ENCODE measurements around the gene TSHZ2.

Gene TSHZ2

GRCh38 chr20:53260591-53260990 is 288.4 kb downstream of the TSHZ2 start:
- no peak for DNase-seq

DNA sequence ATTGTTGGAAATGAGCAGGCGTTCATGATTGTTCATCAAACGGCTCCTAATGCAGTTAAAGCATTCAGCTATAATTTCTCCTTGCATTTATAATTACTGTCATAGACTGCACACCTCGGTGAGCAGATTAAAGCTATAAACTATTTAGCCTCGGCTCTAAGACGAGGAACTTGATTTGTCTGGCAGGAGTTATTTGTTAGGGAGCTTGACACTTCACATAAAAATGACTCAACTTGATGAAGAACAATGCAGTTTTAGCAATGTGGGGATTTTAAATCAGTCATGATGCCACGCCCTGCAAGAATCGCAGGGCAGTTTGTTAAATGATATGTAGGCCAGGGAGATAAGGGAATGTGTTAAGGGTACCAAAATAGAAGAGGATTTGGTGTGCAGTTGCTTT is 290.2 kb downstream of the TSHZ2 start:
- no peak for DNase-seq

- DNase-seq, result no peak
Observed at GRCh38 chr20:53263554-53264438, 291.6 kb downstream of the TSHZ2 start.

DNA sequence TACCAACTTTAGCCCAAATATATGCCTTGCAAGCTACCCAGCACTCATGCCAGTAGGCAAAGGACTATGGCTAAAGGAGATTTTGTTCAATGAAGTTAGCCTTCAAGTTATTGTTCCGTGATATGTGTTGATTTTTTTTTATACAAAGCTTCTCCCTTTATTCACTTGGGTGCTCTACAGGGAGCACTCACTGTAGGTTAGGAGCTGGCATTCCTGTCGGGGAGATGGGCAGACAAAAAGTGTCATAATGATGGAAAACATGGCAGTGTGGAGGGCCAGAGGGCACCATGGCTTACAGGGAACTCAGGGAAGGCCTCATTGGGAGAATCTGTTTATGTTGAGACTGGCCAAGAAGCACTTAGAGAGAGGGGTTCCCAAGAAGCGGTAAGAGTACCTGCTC is 292.4 kb downstream of the TSHZ2 start:
- DNase-seq, result no peak

- no peak for DNase-seq
Observed at GRCh38 chr20:53265304-53265875, 293.2 kb downstream of the TSHZ2 start.

GRCh38 chr20:53269380-53269779 is 297.2 kb downstream of the TSHZ2 start:
- no peak for DNase-seq

GRCh38 chr20:53270792-53271375 is 298.7 kb downstream of the TSHZ2 start:
- DNase-seq, result no peak

DNA sequence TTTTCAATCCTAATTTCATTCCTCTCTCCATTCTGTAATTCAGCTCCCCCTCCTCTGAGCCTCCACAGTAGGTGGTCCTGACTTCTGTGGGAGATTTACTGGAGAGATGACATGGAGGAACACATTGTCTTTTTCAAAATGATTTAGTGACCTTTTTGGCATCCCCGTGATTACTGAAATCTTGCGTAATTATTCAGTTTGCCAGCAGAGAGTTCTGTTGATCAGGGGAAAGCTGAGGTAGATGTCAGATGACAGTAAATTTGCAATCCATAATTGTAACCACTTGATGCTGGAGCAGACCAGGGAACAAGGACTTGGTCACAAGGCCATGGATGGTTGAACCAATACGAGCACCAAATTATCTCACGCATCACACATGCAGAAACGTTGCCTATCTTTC is 302.2 kb downstream of the TSHZ2 start:
- no peak for DNase-seq

- DNase-seq, result no peak
Observed at GRCh38 chr20:53274807-53275206, 302.6 kb downstream of the TSHZ2 start.

DNA sequence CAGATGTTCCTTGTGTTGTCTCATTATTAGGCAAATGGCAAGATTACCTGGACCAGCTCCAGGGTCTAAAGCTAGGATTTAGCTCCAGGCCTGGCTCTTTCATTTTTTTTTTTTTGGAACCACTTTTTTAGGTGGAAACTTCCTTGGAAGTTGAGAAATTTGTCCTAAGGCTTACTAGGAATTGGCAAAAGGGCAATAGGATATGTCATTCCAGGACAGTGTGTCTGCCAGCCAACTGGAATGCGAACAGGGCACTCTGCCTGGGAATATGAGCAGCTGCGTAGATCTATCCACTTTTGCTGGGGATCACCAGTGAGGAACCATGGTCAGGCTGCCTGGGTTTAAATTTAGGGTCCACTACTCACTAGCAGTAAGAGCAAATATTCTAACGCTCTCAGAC is 304.0 kb downstream of the TSHZ2 start:
- no peak for DNase-seq

DNA sequence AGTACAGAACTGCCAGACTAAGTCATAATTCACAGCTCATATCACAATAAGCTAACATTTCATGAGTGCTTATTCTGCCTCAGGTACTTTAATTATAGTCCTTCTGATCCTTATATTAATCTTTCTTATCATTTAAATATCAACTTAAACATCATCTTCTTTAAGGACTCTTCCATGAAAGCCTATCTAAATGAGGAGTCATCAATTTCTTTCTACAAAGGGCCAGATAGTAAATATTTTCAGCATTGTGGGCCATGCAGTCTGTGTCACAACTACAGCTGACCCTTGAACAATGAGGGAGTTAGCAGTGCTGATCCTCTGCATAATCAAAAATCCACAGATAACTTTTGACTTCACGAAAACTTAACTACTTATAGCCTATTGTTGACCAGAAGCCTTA is 306.4 kb downstream of the TSHZ2 start:
- no peak for DNase-seq

DNA sequence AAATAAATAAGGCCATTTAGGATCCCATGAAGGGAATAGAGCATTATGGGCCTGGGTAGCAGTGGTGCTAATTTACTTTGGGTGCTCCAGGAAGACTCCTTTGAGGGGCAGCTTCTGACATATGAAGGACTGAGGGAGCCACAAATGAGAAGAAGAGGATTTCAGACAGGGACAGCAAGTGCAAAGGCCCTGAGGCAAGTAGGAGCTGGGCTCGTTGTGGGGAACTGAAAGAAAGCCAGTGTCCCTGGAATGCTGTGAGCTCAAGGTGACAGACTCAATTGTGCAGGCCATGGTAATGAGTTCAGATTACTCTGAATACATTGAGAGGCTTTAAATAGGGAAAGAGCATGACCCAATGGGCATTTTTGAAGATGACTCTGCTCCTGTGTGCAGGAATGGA is 307.6 kb downstream of the TSHZ2 start:
- no peak for DNase-seq

DNA sequence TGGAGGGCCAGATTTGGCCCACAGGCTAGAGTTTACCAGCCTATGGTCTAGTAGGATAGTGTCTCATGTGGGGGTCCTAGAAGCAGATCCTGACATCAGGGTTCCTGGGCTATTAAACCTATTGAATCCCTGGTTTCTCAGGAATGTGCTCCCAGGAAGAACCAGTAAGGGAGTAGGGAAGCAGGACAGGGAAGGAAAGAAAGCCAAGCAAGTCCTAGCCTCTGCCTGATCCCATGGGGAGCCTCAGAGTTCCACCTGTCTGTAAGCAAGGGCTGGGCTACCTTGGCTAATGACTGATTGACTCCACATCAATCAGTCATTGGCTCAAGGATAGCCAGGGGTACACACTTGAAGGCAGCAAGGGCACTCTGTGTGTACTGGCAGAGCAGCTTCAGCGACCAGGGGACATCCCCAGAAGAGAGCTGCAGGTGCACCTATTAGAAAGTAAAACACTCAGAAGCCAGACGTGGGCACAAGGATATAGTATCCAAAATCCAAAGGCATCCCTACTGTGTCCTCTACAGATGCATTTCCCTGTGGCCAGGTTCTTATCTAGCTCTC is 309.5 kb downstream of the TSHZ2 start:
- DNase-seq, result no peak

DNA sequence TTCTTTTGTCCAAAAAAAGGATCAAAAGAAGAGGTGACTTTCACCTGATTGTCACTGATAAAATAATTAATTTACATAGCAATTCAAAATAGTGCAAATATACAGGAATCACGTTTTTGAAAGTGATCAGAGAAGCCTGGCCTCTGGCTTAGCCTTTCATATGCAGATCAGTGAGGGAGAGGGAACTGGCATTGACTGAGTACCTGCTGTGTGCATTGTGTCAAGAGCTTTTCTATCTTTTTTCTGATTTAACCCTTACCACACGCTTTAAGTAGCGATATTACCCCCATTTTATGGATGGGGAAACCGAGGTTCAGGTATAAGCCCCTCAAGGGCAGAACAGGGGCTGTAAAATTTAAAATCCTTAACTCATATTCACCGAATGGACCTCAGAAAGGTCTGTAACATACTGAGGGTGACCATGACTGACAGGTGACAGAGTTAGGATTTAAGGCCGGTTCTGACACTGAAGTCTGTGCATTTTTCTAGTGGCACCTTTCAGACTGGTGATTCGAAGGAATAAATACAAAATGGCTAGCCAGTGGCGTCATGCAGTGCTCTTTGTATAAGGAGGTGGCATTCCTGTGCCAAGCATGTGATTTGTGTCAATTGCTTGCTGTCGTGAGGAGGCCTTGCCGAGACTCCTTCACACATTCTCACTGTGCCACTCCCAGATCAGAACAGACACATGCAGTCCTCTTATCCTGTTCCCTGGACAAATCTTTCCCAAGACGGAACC is 310.2 kb downstream of the TSHZ2 start:
- no peak for DNase-seq

DNA sequence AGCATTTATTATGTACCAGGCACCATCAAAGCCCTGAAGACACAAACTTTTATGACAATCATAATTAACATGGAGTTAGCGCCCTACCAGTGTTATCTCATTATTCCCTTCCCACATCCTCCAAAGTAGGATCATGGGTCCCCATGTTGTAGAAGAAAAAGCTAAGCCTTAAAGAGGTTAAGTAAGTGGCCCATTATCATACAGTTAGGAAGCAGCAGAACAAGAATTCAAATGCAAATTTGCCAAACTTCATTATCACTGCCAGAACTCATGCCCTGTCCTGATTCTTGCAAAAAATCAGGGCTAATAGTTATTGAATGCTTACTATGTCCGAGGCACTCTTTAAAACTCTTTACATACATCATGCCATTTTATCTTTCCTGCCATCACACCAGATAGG is 310.9 kb downstream of the TSHZ2 start:
- DNase-seq, result no peak

GRCh38 chr20:53283597-53283996 is 311.4 kb downstream of the TSHZ2 start:
- no peak for DNase-seq

- DNase-seq, result no peak
Observed at GRCh38 chr20:53284256-53284655, 312.1 kb downstream of the TSHZ2 start.

GRCh38 chr20:53284696-53285095 is 312.5 kb downstream of the TSHZ2 start:
- DNase-seq, result no peak

DNA sequence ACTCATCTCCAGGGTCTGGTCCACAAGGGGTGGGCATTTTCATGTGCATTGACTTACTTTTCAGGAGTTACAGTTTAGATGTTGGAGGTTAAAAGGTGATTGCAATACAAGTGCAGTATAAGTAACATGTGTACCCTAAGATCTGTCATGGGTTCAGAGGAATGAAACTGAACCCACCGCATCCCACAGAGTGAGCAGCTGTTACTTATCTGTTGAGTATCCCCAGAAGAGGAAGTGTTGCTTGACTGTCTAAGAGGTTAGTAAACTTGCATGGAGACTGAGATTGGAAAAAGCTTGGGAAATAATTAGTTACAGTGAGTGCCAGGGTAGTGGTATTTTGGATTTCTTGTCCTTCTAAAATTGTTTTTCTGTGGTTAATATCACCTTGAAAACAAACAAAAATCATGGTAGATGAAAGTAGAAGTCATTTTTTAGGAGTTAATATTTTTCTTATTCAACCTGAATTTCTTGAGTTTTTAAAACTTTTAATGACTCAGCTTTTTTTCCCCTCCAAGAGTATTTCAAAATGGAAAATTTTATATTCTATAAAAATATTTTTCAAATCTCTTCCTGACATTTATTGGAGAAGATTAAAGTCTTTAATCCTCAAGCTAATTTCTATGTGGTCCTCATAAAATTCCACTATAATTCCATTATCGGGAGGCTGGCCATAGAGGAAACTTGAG is 315.3 kb downstream of the TSHZ2 start:
- no peak for DNase-seq

DNA sequence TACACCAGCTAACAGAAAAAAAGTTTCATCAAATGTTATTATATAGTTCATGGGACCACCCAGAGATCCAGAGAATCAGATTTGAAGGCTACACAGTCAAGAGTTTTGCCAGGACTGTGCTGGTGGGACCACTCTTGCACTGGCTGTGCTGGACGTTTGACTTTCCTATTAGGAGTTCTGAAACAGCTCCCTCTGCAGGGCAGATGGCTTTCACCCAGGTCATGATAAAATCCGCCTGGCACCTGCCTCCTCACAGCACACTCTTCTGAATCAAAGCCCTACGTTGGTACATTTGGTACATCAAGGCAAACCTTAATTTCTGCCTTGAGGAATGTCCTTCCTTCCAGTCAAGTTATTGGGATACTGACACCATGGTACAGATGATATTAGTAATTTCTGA is 319.4 kb downstream of the TSHZ2 start:
- DNase-seq, result no peak

DNA sequence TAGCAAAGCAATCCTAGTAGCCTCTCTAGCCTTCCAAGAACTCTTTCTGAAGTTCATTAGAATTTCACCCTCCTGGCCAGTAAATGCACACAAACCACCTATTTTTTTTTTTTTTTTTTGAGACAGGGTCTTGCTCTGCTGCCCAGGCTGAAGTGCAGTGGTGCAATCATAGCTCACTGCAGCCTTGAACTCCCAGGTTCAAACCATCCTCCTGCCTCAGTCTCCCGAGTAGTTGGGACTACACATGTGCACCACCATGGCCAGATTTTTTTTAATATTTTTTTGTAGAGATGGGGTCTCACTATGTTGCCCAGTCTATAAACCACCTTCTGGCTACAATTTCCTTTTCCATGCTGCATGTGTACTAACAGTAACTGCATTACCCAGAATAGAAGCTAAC is 320.2 kb downstream of the TSHZ2 start:
- no peak for DNase-seq

DNA sequence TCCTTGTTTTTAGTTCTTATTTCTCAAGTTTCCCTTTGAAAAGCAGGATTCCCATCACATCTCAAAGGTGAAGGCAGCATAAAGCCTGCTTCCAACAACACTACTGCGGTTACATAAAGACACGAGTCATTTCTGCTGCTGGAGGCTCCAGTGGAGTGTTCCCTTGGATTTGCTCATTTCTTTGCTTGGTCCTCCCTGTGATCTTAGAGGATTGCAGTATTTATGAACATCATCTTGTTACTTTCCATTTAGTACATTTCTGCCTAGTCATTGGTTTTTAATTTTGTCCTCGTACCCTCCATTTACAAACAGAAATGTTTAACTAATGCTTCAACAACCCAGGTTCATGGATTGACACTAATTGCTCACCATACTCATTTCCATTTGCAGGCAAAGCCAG is 322.6 kb downstream of the TSHZ2 start:
- no peak for DNase-seq

DNA sequence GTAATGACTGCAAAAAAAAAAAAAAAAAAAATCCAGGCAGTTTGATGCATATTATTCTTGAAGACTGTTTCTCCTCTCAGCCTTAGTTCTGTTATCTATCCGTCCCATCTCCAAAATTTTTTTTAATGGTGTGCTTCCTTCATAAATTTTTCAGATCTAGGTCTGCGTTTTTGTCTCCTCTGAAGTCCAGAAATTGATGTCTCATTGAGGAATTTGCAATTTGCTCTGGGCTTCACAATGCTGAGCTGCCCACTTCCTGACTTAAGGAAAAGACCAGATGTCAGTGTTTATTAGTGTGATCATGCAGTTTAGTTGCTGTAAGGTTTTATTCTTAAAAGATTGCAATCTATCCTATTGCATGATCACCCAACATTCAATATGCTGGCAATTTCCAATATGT is 323.9 kb downstream of the TSHZ2 start:
- DNase-seq, result no peak

Measured in activated CD4-positive, alpha-beta T cell treated with anti-CD3 and anti-CD28 coated beads, Interleukin-2, Interleukin-6, amounts not matched to agents 100 ng/mL and 50 ng/mL, durations not matched to agents 16 hours and 8 hours (primary cell).